ENCODE data around the gene IMMP2L. TPM values are rescaled to one million over a fixed set of nuclear protein-coding genes. Genes with fewer than 3 reads are reported as not detected.

The IMMP2L gene
- total RNA-seq, 4 donors from 2014 or later: 13.5 to 23.7 (median 18.3) TPM

- no peak for DNase-seq (ENCODE audit: low spot score in 2 of 2)
- H3K27me3 ChIP-seq: no peaks in the 10 kb centered on the region
- H3K4me3 ChIP-seq: no peak overlapping the region
- H3K27ac ChIP-seq: no peak overlapping the region
- H3K36me3 ChIP-seq: no peaks in the 10 kb centered on the region
- H3K9me3 ChIP-seq: no peaks in the 10 kb centered on the region
- H3K4me1 ChIP-seq: peaks cover 0 to under 1% (median 0%) of the 10 kb centered on the region in 4 donors
- TF ChIP-seq CTCF (IDR thresholded peaks at IDR 0.05): no peak
- TF ChIP-seq POLR2A (IDR thresholded peaks at IDR 0.05): no peak
- TF ChIP-seq EP300 (IDR thresholded peaks at IDR 0.05): no peak
These were observed 614.0 kb downstream of the IMMP2L start for GRCh38 chr7:110948280-110948679.

GRCh38 chr7:110947408-110947807 lies 614.9 kb downstream of the IMMP2L start:
- WGBS, 2 donors: 92% methylated on average over 3 of the region's 3 CpGs
- Histone ChIP-seq H3K9me3 (no peaks in the 10 kb centered on the region), H3K27ac (no peak overlapping the region), H3K27me3 (no peaks in the 10 kb centered on the region), H3K4me3 (no peak overlapping the region), H3K4me1 (peaks cover 0 to 2% (median 0%) of the 10 kb centered on the region in 4 donors), H3K36me3 (no peaks in the 10 kb centered on the region)
- DNase-seq (ENCODE audit: low spot score in 2 of 2): no peak
- no peak for TF ChIP-seq EP300 (IDR thresholded peaks at IDR 0.05)
- no peak for TF ChIP-seq CTCF (IDR thresholded peaks at IDR 0.05)
- no peak for TF ChIP-seq POLR2A (IDR thresholded peaks at IDR 0.05)

GRCh38 chr7:110944966-110945644 lies 617.2 kb downstream of the IMMP2L start:
- H3K4me3 ChIP-seq: no peak overlapping the region
- no peak for DNase-seq (ENCODE audit: low spot score in 2 of 2)
- H3K36me3 ChIP-seq: no peaks in the 10 kb centered on the region
- H3K4me1 ChIP-seq: peaks cover 0 to 2% (median 0%) of the 10 kb centered on the region in 4 donors
- TF ChIP-seq CTCF (IDR thresholded peaks at IDR 0.05) (no peak), EP300 (IDR thresholded peaks at IDR 0.05) (no peak), POLR2A (IDR thresholded peaks at IDR 0.05) (no peak)
- H3K9me3 ChIP-seq: no peaks in the 10 kb centered on the region
- WGBS, 2 donors: 84 to 86% methylated on average over 9 of the region's 9 CpGs
- no peaks in the 10 kb centered on the region for H3K27me3 ChIP-seq
- H3K27ac ChIP-seq: no peak overlapping the region

- TF ChIP-seq CTCF (IDR thresholded peaks at IDR 0.05) (no peak), POLR2A (IDR thresholded peaks at IDR 0.05) (no peak), EP300 (IDR thresholded peaks at IDR 0.05) (no peak)
- Histone ChIP-seq H3K27ac (no peak overlapping the region), H3K27me3 (no peaks in the 10 kb centered on the region), H3K4me1 (peaks cover 0 to 2% (median 0%) of the 10 kb centered on the region in 4 donors), H3K9me3 (no peaks in the 10 kb centered on the region), H3K36me3 (no peaks in the 10 kb centered on the region), H3K4me3 (no peak overlapping the region)
- 92 to 96% methylated on average over 7 of the region's 7 CpGs for WGBS, 2 donors
- DNase-seq (ENCODE audit: low spot score in 2 of 2): no peak
These were observed 617.8 kb downstream of the IMMP2L start for GRCh38 chr7:110944448-110944847.

- TF ChIP-seq POLR2A (IDR thresholded peaks at IDR 0.05) (no peak), EP300 (IDR thresholded peaks at IDR 0.05) (no peak), CTCF (IDR thresholded peaks at IDR 0.05) (no peak)
- H3K27me3 ChIP-seq: no peaks in the 10 kb centered on the region
- no peak for DNase-seq (ENCODE audit: low spot score in 2 of 2)
- H3K27ac ChIP-seq: no peak overlapping the region
- H3K4me1 ChIP-seq: peaks cover 0 to 2% (median 0%) of the 10 kb centered on the region in 4 donors
- no peaks in the 10 kb centered on the region for H3K36me3 ChIP-seq
- H3K4me3 ChIP-seq: no peak overlapping the region
- WGBS, 2 donors: 41 to 43% methylated on average over 4 of the region's 4 CpGs
- H3K9me3 ChIP-seq: no peaks in the 10 kb centered on the region
These were observed 618.5 kb downstream of the IMMP2L start for GRCh38 chr7:110943701-110944345.
